Measurements from ENCODE around the gene CTU2.

The CTU2 gene

GRCh38 chr16:88743693-88744576, 37.6 kb downstream of the CTU2 start:
- DNase-seq (ENCODE audit: low spot score) = peak; percentile 93

- no peak for DNase-seq (ENCODE audit: low spot score)
Observed at GRCh38 chr16:88744577-88745521, 38.5 kb downstream of the CTU2 start.

- no peak for DNase-seq (ENCODE audit: low spot score)
Observed at GRCh38 chr16:88746506-88746905, 40.2 kb downstream of the CTU2 start.

GRCh38 chr16:88747588-88748301, 41.4 kb downstream of the CTU2 start:
- DNase-seq (ENCODE audit: low spot score) = no peak

- no peak for DNase-seq (ENCODE audit: low spot score)
Observed at GRCh38 chr16:88748364-88748763, 42.1 kb downstream of the CTU2 start.

- DNase-seq (ENCODE audit: low spot score) = no peak
Observed at GRCh38 chr16:88749358-88749757, 43.1 kb downstream of the CTU2 start.

GRCh38 chr16:88750854-88751253, 44.6 kb downstream of the CTU2 start:
- no peak for DNase-seq (ENCODE audit: low spot score)

GRCh38 chr16:88752386-88753002, 46.2 kb downstream of the CTU2 start:
- no peak for DNase-seq (ENCODE audit: low spot score)

- no peak for DNase-seq (ENCODE audit: low spot score)
Observed at GRCh38 chr16:88753191-88753590, 46.9 kb downstream of the CTU2 start.

GRCh38 chr16:88753602-88754001, 47.3 kb downstream of the CTU2 start:
- DNase-seq (ENCODE audit: low spot score) = no peak

GRCh38 chr16:88754109-88754911, 48.0 kb downstream of the CTU2 start:
- no peak for DNase-seq (ENCODE audit: low spot score)

- DNase-seq (ENCODE audit: low spot score) = peak; percentile 60
Observed at GRCh38 chr16:88754912-88755744, 48.8 kb downstream of the CTU2 start.

- DNase-seq (ENCODE audit: low spot score) = no peak
Observed at GRCh38 chr16:88755745-88756443, 49.6 kb downstream of the CTU2 start.

- DNase-seq (ENCODE audit: low spot score) = no peak
Observed at GRCh38 chr16:88758227-88758943, 52.1 kb downstream of the CTU2 start.

GRCh38 chr16:88758944-88759244, 52.6 kb downstream of the CTU2 start:
- no peak for DNase-seq (ENCODE audit: low spot score)

- no peak for DNase-seq (ENCODE audit: low spot score)
Observed at GRCh38 chr16:88759245-88759975, 53.1 kb downstream of the CTU2 start.

GRCh38 chr16:88759976-88760350, 53.7 kb downstream of the CTU2 start:
- no peak for DNase-seq (ENCODE audit: low spot score)
